Measurements from ENCODE around the gene SH3GLB2.

SH3GLB2 gene

DNA sequence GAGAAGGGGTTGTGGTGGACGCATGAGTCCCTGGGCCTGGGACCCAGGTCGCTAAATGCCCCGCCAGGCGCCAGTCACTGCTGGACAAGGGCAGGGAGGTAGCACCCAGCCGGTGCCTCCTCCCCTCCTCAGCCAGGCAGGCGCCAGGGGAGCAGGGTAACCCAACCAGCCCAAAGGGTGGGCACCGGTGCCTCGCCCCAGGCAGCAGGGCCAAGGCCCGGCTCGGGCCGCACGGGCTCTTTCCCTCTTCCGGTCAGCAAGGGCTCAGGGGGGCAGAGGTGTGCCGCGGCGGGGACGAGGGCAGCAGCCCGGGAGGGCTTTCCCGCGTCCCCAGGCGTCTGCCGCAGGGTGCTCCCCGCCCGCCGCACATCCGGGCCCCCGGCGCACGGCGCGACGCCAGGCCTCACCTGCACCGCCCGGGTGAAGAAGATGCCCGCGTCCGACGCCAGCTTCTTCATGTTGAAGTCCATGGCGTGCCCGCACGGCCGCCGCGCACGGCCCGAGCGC is 393 bp downstream of the SH3GLB2 start:
- H3K9me3 ChIP-seq (ENCODE audit: low read length) = no peaks in the 10 kb centered on the region
- H3K9ac ChIP-seq (ENCODE audit: low read length) = peak overlapping the region; percentile 38
- peak overlapping the region; percentile 64 for H3K27ac ChIP-seq (ENCODE audit: low read depth, low read length)
- H3K27me3 ChIP-seq (ENCODE audit: control insufficient read depth in 1 of 2, insufficient read depth in 2 of 2, low read length in 2 of 2) = no peaks in the 10 kb centered on the region
- no peaks in the 10 kb centered on the region for H3K36me3 ChIP-seq (ENCODE audit: insufficient read depth, low read length)
- H3K4me3 ChIP-seq (ENCODE audit: low read depth in 1 of 2, low read length in 2 of 2) = peak overlapping the region; percentile 67 to 73
- peaks cover 30% of the 10 kb centered on the region for H3K4me1 ChIP-seq (ENCODE audit: insufficient read depth, low read length)

DNA sequence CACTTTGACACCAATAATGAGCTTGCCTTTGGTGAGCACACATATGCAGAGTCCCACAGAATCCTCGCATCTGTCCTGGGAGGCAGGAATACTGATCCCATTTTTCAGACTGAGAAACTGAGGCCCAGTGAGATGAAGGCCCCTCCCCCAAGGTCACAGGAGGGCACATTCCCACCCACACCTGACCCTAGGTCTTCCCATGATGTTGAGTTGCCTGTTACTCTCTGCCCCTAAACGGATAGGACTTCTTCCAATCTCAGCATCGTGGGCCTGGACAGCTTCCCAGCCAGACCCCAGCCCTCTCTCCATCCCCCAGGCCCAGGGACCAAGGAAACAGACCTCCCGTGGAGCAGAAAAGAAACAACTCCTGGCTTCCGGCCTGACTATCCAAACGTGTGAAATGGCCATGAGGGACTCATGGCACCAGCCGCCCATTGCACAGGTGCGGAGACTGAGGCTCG is 877 bp downstream of the SH3GLB2 start:
- Histone ChIP-seq H3K4me1 (ENCODE audit: insufficient read depth, low read length) (peaks cover 32% of the 10 kb centered on the region), H3K4me3 (ENCODE audit: low read depth in 1 of 2, low read length in 2 of 2) (peak overlapping the region; percentile 67 to 73), H3K27ac (ENCODE audit: low read depth, low read length) (peak overlapping the region; percentile 64), H3K27me3 (ENCODE audit: control insufficient read depth in 1 of 2, insufficient read depth in 2 of 2, low read length in 2 of 2) (no peaks in the 10 kb centered on the region), H3K9me3 (ENCODE audit: low read length) (no peaks in the 10 kb centered on the region), H3K36me3 (ENCODE audit: insufficient read depth, low read length) (no peaks in the 10 kb centered on the region), H3K9ac (ENCODE audit: low read length) (peak overlapping the region; percentile 38)

- Histone ChIP-seq H3K36me3 (ENCODE audit: insufficient read depth, low read length) (no peaks in the 10 kb centered on the region), H3K9me3 (ENCODE audit: low read length) (no peaks in the 10 kb centered on the region), H3K4me1 (ENCODE audit: insufficient read depth, low read length) (peaks cover 32% of the 10 kb centered on the region), H3K9ac (ENCODE audit: low read length) (no peak overlapping the region), H3K27ac (ENCODE audit: low read depth, low read length) (peak overlapping the region; percentile 64), H3K27me3 (ENCODE audit: control insufficient read depth in 1 of 2, insufficient read depth in 2 of 2, low read length in 2 of 2) (no peaks in the 10 kb centered on the region), H3K4me3 (ENCODE audit: low read depth in 1 of 2, low read length in 2 of 2) (peak overlapping the region in 1 of 2 donors; percentile 67)
These were observed 1.5 kb downstream of the SH3GLB2 start for GRCh38 chr9:129026442-129027223.

GRCh38 chr9:129023908-129024233 is 4.3 kb downstream of the SH3GLB2 start:
- no peaks in the 10 kb centered on the region for H3K27me3 ChIP-seq (ENCODE audit: control insufficient read depth in 1 of 2, insufficient read depth in 2 of 2, low read length in 2 of 2)
- H3K9me3 ChIP-seq (ENCODE audit: low read length) = no peaks in the 10 kb centered on the region
- peak overlapping the region; percentile 35 for H3K27ac ChIP-seq (ENCODE audit: low read depth, low read length)
- no peaks in the 10 kb centered on the region for H3K36me3 ChIP-seq (ENCODE audit: insufficient read depth, low read length)
- H3K4me3 ChIP-seq (ENCODE audit: low read depth in 1 of 2, low read length in 2 of 2) = no peak overlapping the region
- peaks cover 32% of the 10 kb centered on the region for H3K4me1 ChIP-seq (ENCODE audit: insufficient read depth, low read length)
- H3K9ac ChIP-seq (ENCODE audit: low read length) = no peak overlapping the region

- H3K9ac ChIP-seq (ENCODE audit: low read length) = no peak overlapping the region
- H3K27ac ChIP-seq (ENCODE audit: low read depth, low read length) = peak overlapping the region; percentile 23
- H3K27me3 ChIP-seq (ENCODE audit: control insufficient read depth in 1 of 2, insufficient read depth in 2 of 2, low read length in 2 of 2) = no peaks in the 10 kb centered on the region
- H3K9me3 ChIP-seq (ENCODE audit: low read length) = no peaks in the 10 kb centered on the region
- peaks cover 32% of the 10 kb centered on the region for H3K4me1 ChIP-seq (ENCODE audit: insufficient read depth, low read length)
- no peak overlapping the region for H3K4me3 ChIP-seq (ENCODE audit: low read depth in 1 of 2, low read length in 2 of 2)
- no peaks in the 10 kb centered on the region for H3K36me3 ChIP-seq (ENCODE audit: insufficient read depth, low read length)
These were observed 4.9 kb downstream of the SH3GLB2 start for GRCh38 chr9:129023036-129023907.

GRCh38 chr9:129022037-129022436 is 6.1 kb downstream of the SH3GLB2 start:
- H3K36me3 ChIP-seq (ENCODE audit: insufficient read depth, low read length) = no peaks in the 10 kb centered on the region
- H3K9ac ChIP-seq (ENCODE audit: low read length) = no peak overlapping the region
- H3K9me3 ChIP-seq (ENCODE audit: low read length) = no peaks in the 10 kb centered on the region
- no peak overlapping the region for H3K4me3 ChIP-seq (ENCODE audit: low read depth in 1 of 2, low read length in 2 of 2)
- peaks cover 28% of the 10 kb centered on the region for H3K4me1 ChIP-seq (ENCODE audit: insufficient read depth, low read length)
- H3K27ac ChIP-seq (ENCODE audit: low read depth, low read length) = no peak overlapping the region
- H3K27me3 ChIP-seq (ENCODE audit: control insufficient read depth in 1 of 2, insufficient read depth in 2 of 2, low read length in 2 of 2) = no peaks in the 10 kb centered on the region

DNA sequence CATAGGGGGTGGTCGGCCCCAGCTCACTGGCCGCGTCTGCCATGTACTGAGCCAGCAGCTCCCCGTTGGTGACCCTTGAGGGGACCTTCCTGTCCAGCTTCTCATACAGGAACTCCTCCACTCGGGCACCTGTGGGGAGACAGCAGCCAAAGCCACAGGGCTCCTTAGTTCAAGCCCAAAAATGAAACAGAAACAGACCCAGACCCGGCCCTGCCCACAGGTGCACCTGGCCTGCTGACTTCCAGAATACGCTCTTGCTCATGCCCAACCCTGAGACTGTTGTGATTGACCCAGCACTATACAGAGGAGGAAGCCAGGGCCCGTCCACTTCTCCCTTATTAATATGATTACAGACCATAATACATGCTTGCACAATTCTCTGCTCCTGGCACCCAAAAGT is 7.0 kb downstream of the SH3GLB2 start:
- no peak overlapping the region for H3K27ac ChIP-seq (ENCODE audit: low read depth, low read length)

GRCh38 chr9:129014608-129015007 is 13.5 kb downstream of the SH3GLB2 start:
- Histone ChIP-seq H3K4me1 (ENCODE audit: insufficient read depth, low read length) (no peaks in the 10 kb centered on the region), H3K4me3 (ENCODE audit: low read depth in 1 of 2, low read length in 2 of 2) (no peak overlapping the region), H3K9ac (ENCODE audit: low read length) (no peak overlapping the region), H3K36me3 (ENCODE audit: insufficient read depth, low read length) (peaks cover 45% of the 10 kb centered on the region), H3K27me3 (ENCODE audit: control insufficient read depth in 1 of 2, insufficient read depth in 2 of 2, low read length in 2 of 2) (no peaks in the 10 kb centered on the region), H3K27ac (ENCODE audit: low read depth, low read length) (no peak overlapping the region), H3K9me3 (ENCODE audit: low read length) (no peaks in the 10 kb centered on the region)

More for the DNA sequence above, 7.0 kb downstream of the SH3GLB2 start:
- H3K9me3 ChIP-seq (ENCODE audit: low read length) = no peaks in the 10 kb centered on the region
- H3K36me3 ChIP-seq (ENCODE audit: insufficient read depth, low read length) = no peaks in the 10 kb centered on the region
- no peak overlapping the region for H3K4me3 ChIP-seq (ENCODE audit: low read depth in 1 of 2, low read length in 2 of 2)
- H3K9ac ChIP-seq (ENCODE audit: low read length) = no peak overlapping the region
- peaks cover 19% of the 10 kb centered on the region for H3K4me1 ChIP-seq (ENCODE audit: insufficient read depth, low read length)
- H3K27me3 ChIP-seq (ENCODE audit: control insufficient read depth in 1 of 2, insufficient read depth in 2 of 2, low read length in 2 of 2) = no peaks in the 10 kb centered on the region

DNA sequence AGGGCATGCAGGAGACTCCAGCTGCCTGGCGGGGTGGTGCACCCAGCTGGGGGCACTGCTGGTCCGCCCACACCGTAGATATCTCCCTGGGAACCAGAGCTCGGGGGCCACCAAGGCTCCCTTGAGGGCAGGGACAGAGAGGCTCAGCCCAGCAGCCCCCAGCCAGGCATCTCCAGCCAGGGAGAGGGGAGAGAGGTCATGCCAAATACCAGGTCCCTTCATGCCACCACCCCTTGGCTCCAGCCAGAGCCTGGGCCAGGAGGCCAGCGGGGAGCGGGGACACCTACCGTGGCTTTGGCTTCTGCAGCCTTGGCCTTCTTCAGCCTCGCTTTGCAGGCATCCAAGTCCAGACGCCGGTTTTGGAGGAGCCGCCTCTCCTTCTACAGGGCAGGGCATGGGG is 14.0 kb downstream of the SH3GLB2 start:
- no peaks in the 10 kb centered on the region for H3K9me3 ChIP-seq (ENCODE audit: low read length)
- peaks cover 45% of the 10 kb centered on the region for H3K36me3 ChIP-seq (ENCODE audit: insufficient read depth, low read length)
- no peak overlapping the region for H3K27ac ChIP-seq (ENCODE audit: low read depth, low read length)
- no peak overlapping the region for H3K9ac ChIP-seq (ENCODE audit: low read length)
- no peaks in the 10 kb centered on the region for H3K4me1 ChIP-seq (ENCODE audit: insufficient read depth, low read length)
- no peak overlapping the region for H3K4me3 ChIP-seq (ENCODE audit: low read depth in 1 of 2, low read length in 2 of 2)
- H3K27me3 ChIP-seq (ENCODE audit: control insufficient read depth in 1 of 2, insufficient read depth in 2 of 2, low read length in 2 of 2) = no peaks in the 10 kb centered on the region

DNA sequence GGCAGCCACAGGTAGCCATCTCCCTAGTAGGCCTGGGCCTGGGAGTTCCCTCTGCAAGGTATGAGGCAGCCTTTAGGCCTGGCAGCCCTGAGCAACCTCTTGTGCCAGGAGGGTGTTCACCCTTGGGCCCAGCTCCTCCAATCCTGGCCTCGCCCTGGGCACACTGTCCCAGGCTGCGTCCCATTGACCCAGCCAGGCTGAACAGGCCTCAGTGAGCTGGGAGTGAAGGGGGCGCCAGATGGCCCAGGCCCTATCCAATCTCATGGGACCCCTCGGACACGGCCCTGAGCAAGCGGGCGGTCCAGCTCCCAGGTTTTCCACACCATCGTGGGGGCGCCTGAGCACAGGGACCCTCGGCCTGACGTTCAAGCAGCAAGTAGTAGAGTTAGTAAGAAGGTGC is 14.5 kb downstream of the SH3GLB2 start:
- H3K36me3 ChIP-seq (ENCODE audit: insufficient read depth, low read length) = peaks cover 46% of the 10 kb centered on the region
- H3K9ac ChIP-seq (ENCODE audit: low read length) = no peak overlapping the region
- H3K27ac ChIP-seq (ENCODE audit: low read depth, low read length) = no peak overlapping the region

DNA sequence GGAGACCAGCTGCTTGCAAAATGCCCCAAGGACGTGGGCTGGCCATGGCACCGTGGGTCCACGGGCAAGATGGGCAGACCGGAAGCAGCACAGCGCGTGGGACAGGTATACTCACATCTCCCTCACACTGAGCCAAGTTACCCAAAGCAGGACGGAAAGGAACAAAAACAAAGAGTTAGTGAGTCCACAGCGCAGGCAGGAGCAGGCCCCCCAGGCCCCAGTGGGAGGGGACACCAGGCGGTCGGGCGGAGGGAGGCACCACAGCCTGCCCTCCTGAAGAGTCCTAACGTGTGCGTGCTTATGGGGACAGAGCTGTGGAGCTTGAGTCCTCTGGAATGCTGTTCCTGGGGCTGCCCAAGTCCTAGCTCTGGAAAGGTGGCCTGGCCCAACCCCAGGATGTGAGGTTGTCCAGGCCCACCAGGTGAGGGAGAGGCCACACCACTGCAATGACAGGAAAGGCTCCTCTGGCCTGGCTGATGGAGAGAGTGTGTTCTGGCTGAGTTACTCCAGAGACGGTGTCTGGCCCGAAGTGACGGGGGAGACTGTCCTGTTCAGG is 15.2 kb downstream of the SH3GLB2 start:
- Histone ChIP-seq H3K36me3 (ENCODE audit: insufficient read depth, low read length) (peaks cover 53% of the 10 kb centered on the region), H3K27me3 (ENCODE audit: control insufficient read depth in 1 of 2, insufficient read depth in 2 of 2, low read length in 2 of 2) (no peaks in the 10 kb centered on the region), H3K4me3 (ENCODE audit: low read depth in 1 of 2, low read length in 2 of 2) (no peak overlapping the region), H3K4me1 (ENCODE audit: insufficient read depth, low read length) (no peaks in the 10 kb centered on the region), H3K9me3 (ENCODE audit: low read length) (no peaks in the 10 kb centered on the region), H3K27ac (ENCODE audit: low read depth, low read length) (no peak overlapping the region), H3K9ac (ENCODE audit: low read length) (no peak overlapping the region)

More for the DNA sequence above, 14.5 kb downstream of the SH3GLB2 start:
- Histone ChIP-seq H3K4me1 (ENCODE audit: insufficient read depth, low read length) (no peaks in the 10 kb centered on the region), H3K27me3 (ENCODE audit: control insufficient read depth in 1 of 2, insufficient read depth in 2 of 2, low read length in 2 of 2) (no peaks in the 10 kb centered on the region), H3K4me3 (ENCODE audit: low read depth in 1 of 2, low read length in 2 of 2) (no peak overlapping the region), H3K9me3 (ENCODE audit: low read length) (no peaks in the 10 kb centered on the region)
